H9 (cell line): ENCODE data around the gene ADORA2B. TPM values are rescaled to one million over a fixed set of nuclear protein-coding genes. Genes with fewer than 3 reads are reported as not detected.
"Not testable (repeated sequence)": the region's sequence is repeated elsewhere in the genome, so short reads cannot be mapped to it uniquely, and the experiment has no call there.

Experiments used
- DNase-seq: peaks from one replicate; pipeline ENCODE4 v3.0.0-alpha.2; 2017
- H2AFZ ChIP-seq: one replicate; pipeline ENCODE4 v1.6.1; 2013; ENCODE audit warnings: mild to moderate bottlenecking, low read length, control low read depth, moderate library complexity
- H2AK5ac ChIP-seq: 2 replicates; pipeline ENCODE4 v1.6.1; 2013; ENCODE audit warnings: low read length, control low read depth, mixed read lengths; ENCODE audit not compliant: insufficient read length
- H2BK120ac ChIP-seq: one replicate; pipeline ENCODE4 v1.6.1; 2013; ENCODE audit warnings: low read depth, mild to moderate bottlenecking, low read length, control low read depth, inconsistent platforms; ENCODE audit not compliant: poor library complexity, severe bottlenecking
- H2BK12ac ChIP-seq: 2 replicates; pipeline ENCODE4 v1.6.1; 2013; ENCODE audit warnings: low read length, control low read depth, mixed read lengths, low read depth; ENCODE audit not compliant: insufficient read length
- H2BK15ac ChIP-seq: 2 replicates; pipeline ENCODE4 v1.6.1; 2013; ENCODE audit warnings: low read depth, low read length, control low read depth
- H2BK20ac ChIP-seq: one replicate; pipeline ENCODE4 v1.6.1; 2013; ENCODE audit warnings: low read depth, mild to moderate bottlenecking, low read length, control low read depth, inconsistent platforms; ENCODE audit not compliant: poor library complexity, severe bottlenecking
- H2BK5ac ChIP-seq: 2 replicates; pipeline ENCODE4 v1.6.1; 2013; ENCODE audit warnings: low read length, control low read depth, mixed read lengths; ENCODE audit not compliant: insufficient read length
- H3K14ac ChIP-seq: 2 replicates; pipeline ENCODE4 v1.6.1; 2013; ENCODE audit warnings: low read length, control low read depth; ENCODE audit not compliant: insufficient read depth
- H3K18ac ChIP-seq: 2 replicates; pipeline ENCODE4 v1.6.1; 2013; ENCODE audit warnings: low read depth, mild to moderate bottlenecking, mixed read lengths, low read length, control low read depth; ENCODE audit not compliant: insufficient read length
- H3K23ac ChIP-seq: 2 replicates; pipeline ENCODE4 v1.6.1; 2013; ENCODE audit warnings: low read length, control low read depth, mixed read lengths, low read depth; ENCODE audit not compliant: insufficient read length
- H3K23me2 ChIP-seq: 2 replicates; pipeline ENCODE4 v1.6.1; 2013; ENCODE audit warnings: low read depth, mild to moderate bottlenecking, mixed read lengths, low read length, control low read depth; ENCODE audit not compliant: insufficient read length, poor library complexity, severe bottlenecking
- H3K27ac ChIP-seq: 2 replicates; pipeline ENCODE4 v1.5.1; 2013; ENCODE audit warnings: low read length, control low read depth, mixed read lengths, low read depth; ENCODE audit not compliant: insufficient read length
- H3K27me3 ChIP-seq: 2 replicates; pipeline ENCODE4 v1.6.1; 2013; ENCODE audit warnings: low read length, control low read depth, inconsistent platforms; ENCODE audit not compliant: insufficient read depth
- H3K4ac ChIP-seq: 2 replicates; pipeline ENCODE4 v1.6.1; 2013; ENCODE audit warnings: low read depth, mild to moderate bottlenecking, control low read depth, inconsistent platforms, low read length, moderate library complexity
- H3K4me1 ChIP-seq: 2 replicates; pipeline ENCODE4 v1.6.1; 2013; ENCODE audit warnings: low read length, control low read depth, inconsistent platforms; ENCODE audit not compliant: insufficient read depth
- H3K4me2 ChIP-seq: 2 replicates; pipeline ENCODE4 v1.6.1; 2013; ENCODE audit warnings: low read length, control low read depth, mixed read lengths; ENCODE audit not compliant: insufficient read length, insufficient read depth
- H3K56ac ChIP-seq: 2 replicates; pipeline ENCODE4 v1.6.1; 2013; ENCODE audit warnings: low read depth, mild to moderate bottlenecking, mixed read lengths, low read length, control low read depth; ENCODE audit not compliant: insufficient read length
- H3K79me1 ChIP-seq: 2 replicates; pipeline ENCODE4 v1.6.1; 2013; ENCODE audit warnings: low read depth, mild to moderate bottlenecking, moderate library complexity, low read length, control low read depth, inconsistent platforms; ENCODE audit not compliant: insufficient read depth, poor library complexity, severe bottlenecking
- H3K79me2 ChIP-seq: 2 replicates; pipeline ENCODE4 v1.6.1; 2013; ENCODE audit warnings: low read length, control low read depth, inconsistent platforms; ENCODE audit not compliant: insufficient read depth
- H3K9ac ChIP-seq: 2 replicates; pipeline ENCODE4 v1.6.1; 2013; ENCODE audit warnings: low read length, control low read depth, mixed read lengths; ENCODE audit not compliant: insufficient read length; ENCODE audit errors: extremely low read depth
- H3K9me3 ChIP-seq: one replicate; pipeline ENCODE4 v1.6.1; 2013; ENCODE audit warnings: low read depth, low read length, inconsistent platforms; ENCODE audit not compliant: control insufficient read depth
- H3T11ph ChIP-seq: one replicate; pipeline ENCODE4 v1.6.1; 2013; ENCODE audit warnings: mild to moderate bottlenecking, low read length, control low read depth, inconsistent platforms
- H4K20me1 ChIP-seq: one replicate; pipeline ENCODE4 v1.6.1; 2013; ENCODE audit not compliant: control insufficient read depth, insufficient read length, insufficient read depth
- H4K5ac ChIP-seq: 2 replicates; pipeline ENCODE4 v1.6.1; 2013; ENCODE audit warnings: low read depth, mild to moderate bottlenecking, mixed read lengths, low read length, control low read depth; ENCODE audit not compliant: insufficient read length
- H4K8ac ChIP-seq: replicated peaks from 2 replicates; pipeline ENCODE4 v1.6.1; 2013; ENCODE audit warnings: low read length, control low read depth, mixed read lengths, low read depth; ENCODE audit not compliant: insufficient read length
- H4K91ac ChIP-seq: 2 replicates; pipeline ENCODE4 v1.6.1; 2013; ENCODE audit warnings: low read depth, mild to moderate bottlenecking, moderate library complexity, mixed read lengths, low read length, control low read depth; ENCODE audit not compliant: insufficient read length
- H3K27ac Mint-ChIP-seq, 3 experiments: 2 replicates in 2 of 3; 3 replicates in 1 of 3; pipeline ENCODE4 v1.8.0; 2020 to 2021; ENCODE audit warnings: mixed read lengths in 3 of 3, mild to moderate bottlenecking in 1 of 3, moderate library complexity in 1 of 3
- H3K27me3 Mint-ChIP-seq: 2 replicates; pipeline ENCODE4 v1.8.0; 2021; ENCODE audit warnings: low read depth, mild to moderate bottlenecking, moderate library complexity, mixed read lengths
- H3K36me3 Mint-ChIP-seq, 3 experiments: 2 replicates in 2 of 3; 3 replicates in 1 of 3; pipeline ENCODE4 v1.8.0; 2020 to 2021; ENCODE audit warnings: low read depth in 3 of 3, mixed read lengths in 3 of 3; ENCODE audit not compliant: insufficient read depth in 1 of 3
- H3K4me1 Mint-ChIP-seq, 2 experiments: 2 replicates each; pipeline ENCODE4 v1.8.0; 2020; ENCODE audit warnings: mixed read lengths in 2 of 2
- H3K4me3 Mint-ChIP-seq, 2 experiments: 2 replicates in 1 of 2; 3 replicates in 1 of 2; pipeline ENCODE4 v1.8.0; 2020 to 2021; ENCODE audit warnings: mild to moderate bottlenecking in 2 of 2, mixed read lengths in 2 of 2, moderate library complexity in 1 of 2
- H3K9me3 Mint-ChIP-seq, 2 experiments: 2 replicates in 1 of 2; 3 replicates in 1 of 2; pipeline ENCODE4 v1.8.0; 2020; ENCODE audit warnings: mild to moderate bottlenecking in 2 of 2, mixed read lengths in 2 of 2, moderate library complexity in 1 of 2
- WGBS: extraction: QIAGEN DNeasy Blood & Tissue Kit; methylation state at CpG from one replicate; pipeline ENCODE4 v1.1.7; 2013; ENCODE audit warnings: missing lambda C conversion rate, low lambda C conversion rate, mixed read lengths; ENCODE audit not compliant: insufficient read length; ENCODE audit errors: extremely low coverage; 5-methylcytosine and 5-hydroxymethylcytosine counted together
- total RNA-seq: library from RNA; stranded (reverse); gene quantifications from 2 replicates; pipeline ENCODE4 v1.2.1, GENCODE V29; 2021
- TF ChIP-seq, protein P1 (sequence below): fragments of 200-600 bp; sonication (generic); conservative IDR thresholded peaks from 3 replicates; pipeline ENCODE4 v1.8.0; 2021; ENCODE audit warnings: antibody characterized with exemption, mild to moderate bottlenecking

The ADORA2B gene
- total RNA-seq, 1 experiment from 2014 or later: 3.1 TPM

GRCh38 chr17:15910791-15911190 is 34.1 kb upstream of the ADORA2B start:
- no peaks in the 10 kb centered on the region for H3K27me3 Mint-ChIP-seq
- peaks cover 0 to 6% (median 0%) of the 10 kb centered on the region in 3 experiments; a peak in 1 of 7 replicates for H3K36me3 Mint-ChIP-seq
- Histone ChIP-seq H2AFZ (no peak overlapping the region), H3K79me1 (no peaks in the 10 kb centered on the region), H4K5ac (no peak overlapping the region), H2AK5ac (no peak overlapping the region), H3K14ac (no peak overlapping the region), H3K4me1 (no peaks in the 10 kb centered on the region), H3K23me2 (no peaks in the 10 kb centered on the region), H2BK120ac (no peak overlapping the region), H3K18ac (no peak overlapping the region), H3K4ac (no peak overlapping the region), H2BK15ac (no peak overlapping the region), H2BK5ac (no peak overlapping the region), H3K23ac (no peak overlapping the region), H3K79me2 (no peaks in the 10 kb centered on the region), H4K20me1 (no peaks in the 10 kb centered on the region), H3T11ph (no peak overlapping the region), H4K91ac (no peak overlapping the region), H2BK12ac (no peak overlapping the region), H4K8ac (no peak overlapping the region), H3K56ac (no peak overlapping the region), H3K27me3 (no peaks in the 10 kb centered on the region), H3K9ac (no peak overlapping the region), H2BK20ac (no peak overlapping the region), H3K9me3 (peaks cover 3% of the 10 kb centered on the region), H3K27ac (no peak overlapping the region), H3K4me2 (no peak overlapping the region)
- H3K27ac Mint-ChIP-seq: no peak overlapping the region
- peaks cover 7% of the 10 kb centered on the region in 2 experiments; a peak in 4 of 5 replicates for H3K9me3 Mint-ChIP-seq
- no CpG with 5 or more reads among the region's 5 CpGs for WGBS
- no peak for DNase-seq
- TF ChIP-seq, protein P1, sequence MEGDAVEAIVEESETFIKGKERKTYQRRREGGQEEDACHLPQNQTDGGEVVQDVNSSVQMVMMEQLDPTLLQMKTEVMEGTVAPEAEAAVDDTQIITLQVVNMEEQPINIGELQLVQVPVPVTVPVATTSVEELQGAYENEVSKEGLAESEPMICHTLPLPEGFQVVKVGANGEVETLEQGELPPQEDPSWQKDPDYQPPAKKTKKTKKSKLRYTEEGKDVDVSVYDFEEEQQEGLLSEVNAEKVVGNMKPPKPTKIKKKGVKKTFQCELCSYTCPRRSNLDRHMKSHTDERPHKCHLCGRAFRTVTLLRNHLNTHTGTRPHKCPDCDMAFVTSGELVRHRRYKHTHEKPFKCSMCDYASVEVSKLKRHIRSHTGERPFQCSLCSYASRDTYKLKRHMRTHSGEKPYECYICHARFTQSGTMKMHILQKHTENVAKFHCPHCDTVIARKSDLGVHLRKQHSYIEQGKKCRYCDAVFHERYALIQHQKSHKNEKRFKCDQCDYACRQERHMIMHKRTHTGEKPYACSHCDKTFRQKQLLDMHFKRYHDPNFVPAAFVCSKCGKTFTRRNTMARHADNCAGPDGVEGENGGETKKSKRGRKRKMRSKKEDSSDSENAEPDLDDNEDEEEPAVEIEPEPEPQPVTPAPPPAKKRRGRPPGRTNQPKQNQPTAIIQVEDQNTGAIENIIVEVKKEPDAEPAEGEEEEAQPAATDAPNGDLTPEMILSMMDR: no peak
- H3K4me3 Mint-ChIP-seq: no peak overlapping the region
- peaks cover 14 to 17% of the 10 kb centered on the region in 2 experiments for H3K4me1 Mint-ChIP-seq

GRCh38 chr17:15911701-15912100 is 33.2 kb upstream of the ADORA2B start:
- H2AK5ac ChIP-seq, H3K23ac ChIP-seq, H3K23me2 ChIP-seq, H3K18ac ChIP-seq, H3K14ac ChIP-seq, H3K9me3 ChIP-seq, H4K8ac ChIP-seq, H3K4ac ChIP-seq, H3T11ph ChIP-seq, H4K5ac ChIP-seq, H3K27ac Mint-ChIP-seq, H3K4me2 ChIP-seq, H4K20me1 ChIP-seq, H3K4me3 Mint-ChIP-seq, H2AFZ ChIP-seq, H2BK12ac ChIP-seq, H3K27ac ChIP-seq, H3K27me3 ChIP-seq, DNase-seq, H2BK15ac ChIP-seq, H3K27me3 Mint-ChIP-seq, H3K36me3 Mint-ChIP-seq, H3K9ac ChIP-seq, H3K79me1 ChIP-seq, H2BK120ac ChIP-seq, H3K79me2 ChIP-seq, H3K9me3 Mint-ChIP-seq, H2BK5ac ChIP-seq, H3K56ac ChIP-seq, H4K91ac ChIP-seq, H3K4me1 ChIP-seq, H2BK20ac ChIP-seq: not testable (repeated sequence)
- WGBS: no CpG with 5 or more reads among the region's 5 CpGs
- peaks cover 14 to 17% of the 10 kb centered on the region in 2 experiments for H3K4me1 Mint-ChIP-seq
